GM20000 (cell line): ENCODE data around the gene AKIRIN2.
A peak's percentile ranks its signal among the peaks of the same experiment; 100 is the strongest.

Source experiments
- DNase-seq: peaks from one replicate; pipeline ENCODE4 v3.0.0; 2012; ENCODE audit warnings: low spot score
- CTCF ChIP-seq: IDR thresholded peaks from 2 replicates; pipeline ENCODE4 v1.5.1; 2012; ENCODE audit warnings: mild to moderate bottlenecking, control low read depth; ENCODE audit errors: extremely low read depth, missing control alignments

Gene AKIRIN2

DNA sequence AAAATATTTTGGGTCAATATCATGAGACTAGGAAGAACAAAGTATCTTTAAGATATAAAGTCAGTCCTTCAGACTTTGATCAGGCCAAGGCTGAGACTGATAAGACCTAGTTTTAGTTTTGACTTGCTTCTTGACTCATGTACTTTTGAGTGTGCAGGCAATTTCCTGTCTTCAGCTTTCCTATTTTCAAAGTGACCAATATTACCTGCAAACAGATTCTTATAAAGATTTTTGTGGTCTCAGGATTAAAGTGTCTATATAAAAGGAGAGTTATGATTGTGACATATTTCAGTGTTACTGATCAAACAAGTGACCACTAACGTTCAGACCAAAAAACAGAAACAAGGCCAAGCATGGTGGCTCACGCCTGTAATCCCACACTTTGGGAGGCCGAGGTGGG lies 36.0 kb upstream of the AKIRIN2 start:
- DNase-seq: peak; percentile 50
- no peak for TF ChIP-seq CTCF

- no peak for TF ChIP-seq CTCF
- DNase-seq: peak; percentile 46
These were observed 34.9 kb upstream of the AKIRIN2 start for GRCh38 chr6:87736809-87737540.

- peak; percentile 68 for DNase-seq
- TF ChIP-seq CTCF: no peak
These were observed 30.0 kb upstream of the AKIRIN2 start for GRCh38 chr6:87731818-87732661.

DNA sequence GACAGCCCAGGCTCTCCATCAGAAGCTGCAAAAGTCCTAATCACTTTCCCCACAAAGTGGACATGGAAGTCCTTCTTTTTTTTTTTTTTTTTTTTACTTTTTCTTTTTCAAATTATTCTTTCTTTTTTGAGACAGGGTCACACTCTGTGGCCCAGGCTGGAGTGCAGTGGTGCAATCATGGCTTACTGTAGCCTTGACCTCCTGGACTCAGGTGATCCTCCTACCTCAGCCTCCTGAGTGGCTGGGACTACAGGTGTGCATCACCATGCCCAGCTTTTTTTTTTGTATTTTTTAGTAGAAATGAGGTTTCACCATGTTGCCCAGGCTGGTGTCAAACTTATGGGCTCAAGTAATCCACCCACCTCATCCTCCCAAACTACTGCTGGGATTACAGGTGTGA lies 29.0 kb upstream of the AKIRIN2 start:
- DNase-seq: no peak
- TF ChIP-seq CTCF: no peak

DNA sequence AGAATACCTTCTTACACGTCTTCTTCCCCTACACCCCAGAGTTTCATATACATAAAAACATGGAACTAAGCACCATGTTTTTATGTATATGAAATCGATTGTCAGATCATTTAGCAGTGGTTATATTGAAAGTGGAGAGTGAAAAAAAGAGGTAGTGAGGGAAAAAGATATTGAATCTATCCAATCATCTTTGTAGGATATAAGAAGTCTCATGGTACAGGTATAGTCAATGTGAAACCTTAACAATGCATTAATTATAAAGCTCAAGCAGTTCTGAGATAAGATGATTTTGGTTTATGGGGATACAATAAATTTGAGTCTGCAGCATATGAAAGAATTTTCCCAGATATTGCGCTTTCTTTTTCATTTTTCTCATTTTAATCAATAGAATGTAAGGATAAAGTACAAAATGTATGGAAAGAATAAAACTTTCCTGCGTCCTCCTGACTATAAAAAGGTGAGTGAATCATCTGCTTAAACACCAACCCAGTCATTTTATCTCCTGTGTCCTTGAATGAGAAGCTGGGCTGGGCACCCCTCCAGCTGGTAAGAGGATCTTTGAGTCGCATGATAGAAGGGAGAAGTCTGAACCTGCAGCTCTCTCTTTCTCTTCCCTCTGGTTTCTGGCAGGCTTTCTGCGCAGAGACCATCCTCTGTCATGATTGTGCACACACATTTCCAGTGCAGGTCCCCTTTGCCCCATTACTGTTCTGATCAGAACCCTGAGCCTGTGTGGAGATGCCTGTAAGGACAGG lies 28.1 kb upstream of the AKIRIN2 start:
- no peak for TF ChIP-seq CTCF
- DNase-seq: no peak

GRCh38 chr6:87728706-87729105 lies 26.7 kb upstream of the AKIRIN2 start:
- no peak for DNase-seq
- TF ChIP-seq CTCF: no peak
